HG02763 (cell line): Measurements from ENCODE around the gene ARHGEF10L.

Source experiments
- ATAC-seq: cut with Tn5 transposase; IDR thresholded peaks from one replicate; pipeline ENCODE4 v1.9.1; 2021; ENCODE audit warnings: mild to moderate bottlenecking, moderate library complexity; ENCODE audit not compliant: unreplicated experiment

The ARHGEF10L gene

GRCh38 chr1:17568014-17568900 is 28.8 kb downstream of the ARHGEF10L start:
- no peak for ATAC-seq

GRCh38 chr1:17569200-17570139 is 30.0 kb downstream of the ARHGEF10L start:
- ATAC-seq = no peak

GRCh38 chr1:17570228-17570627 is 30.7 kb downstream of the ARHGEF10L start:
- no peak for ATAC-seq

GRCh38 chr1:17572264-17572985 is 32.9 kb downstream of the ARHGEF10L start:
- no peak for ATAC-seq

- no peak for ATAC-seq
Observed at GRCh38 chr1:17573518-17574041, 34.1 kb downstream of the ARHGEF10L start.

- ATAC-seq = no peak
Observed at GRCh38 chr1:17574516-17574915, 35.0 kb downstream of the ARHGEF10L start.

GRCh38 chr1:17575797-17576518 is 36.5 kb downstream of the ARHGEF10L start:
- no peak for ATAC-seq

- no peak for ATAC-seq
Observed at GRCh38 chr1:17576519-17576853, 37.0 kb downstream of the ARHGEF10L start.

GRCh38 chr1:17577907-17578297 is 38.4 kb downstream of the ARHGEF10L start:
- ATAC-seq = no peak

GRCh38 chr1:17579951-17580939 is 40.7 kb downstream of the ARHGEF10L start:
- no peak for ATAC-seq

- no peak for ATAC-seq
Observed at GRCh38 chr1:17581389-17582123, 42.1 kb downstream of the ARHGEF10L start.

- ATAC-seq = no peak
Observed at GRCh38 chr1:17582124-17582774, 42.8 kb downstream of the ARHGEF10L start.

- ATAC-seq = no peak
Observed at GRCh38 chr1:17584539-17584938, 45.0 kb downstream of the ARHGEF10L start.

GRCh38 chr1:17585266-17585987 is 45.9 kb downstream of the ARHGEF10L start:
- no peak for ATAC-seq

GRCh38 chr1:17586172-17586964 is 46.9 kb downstream of the ARHGEF10L start:
- no peak for ATAC-seq

- ATAC-seq = no peak
Observed at GRCh38 chr1:17587693-17588047, 48.2 kb downstream of the ARHGEF10L start.
